Measurements from ENCODE around the gene CACNG4. TPM values are rescaled to one million over a fixed set of nuclear protein-coding genes. Genes with fewer than 3 reads are reported as not detected.

CACNG4 gene
- total RNA-seq, 4 donors from 2014 or later = 1.7 to 12.5 (median 2.9) TPM

DNA sequence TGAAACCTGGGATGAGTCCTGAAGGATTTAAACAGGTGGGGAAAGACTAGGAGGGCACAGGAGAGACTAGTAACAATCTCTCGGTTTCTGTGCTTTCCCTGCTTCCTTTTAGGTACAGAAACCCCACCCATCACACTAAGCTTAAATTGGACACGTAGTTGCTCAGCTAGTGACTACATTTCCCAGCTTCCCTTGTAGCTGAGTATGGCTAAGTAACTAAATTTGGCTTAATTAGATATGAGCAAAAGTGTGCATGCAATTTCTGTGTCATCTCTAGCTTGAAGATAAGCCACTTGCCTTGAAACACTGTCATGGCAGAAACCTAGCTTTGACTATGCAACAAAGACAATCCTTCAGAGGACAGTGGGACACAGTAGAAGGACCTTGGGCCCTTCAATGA is 116.3 kb downstream of the CACNG4 start:
- 88% methylated on average over 2 of the region's 2 CpGs for WGBS
- Histone ChIP-seq H3K9me3 (no peaks in the 10 kb centered on the region), H3K36me3 (peaks cover 8 to 42% (median 28%) of the 10 kb centered on the region in 4 donors), H3K27ac (replicated peaks in 1 of 4) (no peak overlapping the region), H3K27me3 (no peaks in the 10 kb centered on the region), H3K4me3 (no peak overlapping the region), H3K4me1 (no peaks in the 10 kb centered on the region)
- intact Hi-C loops (cut with DNase I) = no loop called here
- DNase-seq (ENCODE audit: extremely low spot score) = no peak
- TF ChIP-seq EP300 (IDR thresholded peaks at IDR 0.05) = no peak
- TF ChIP-seq POLR2A (IDR thresholded peaks at IDR 0.05; ENCODE audit: low read depth) = no peak

DNA sequence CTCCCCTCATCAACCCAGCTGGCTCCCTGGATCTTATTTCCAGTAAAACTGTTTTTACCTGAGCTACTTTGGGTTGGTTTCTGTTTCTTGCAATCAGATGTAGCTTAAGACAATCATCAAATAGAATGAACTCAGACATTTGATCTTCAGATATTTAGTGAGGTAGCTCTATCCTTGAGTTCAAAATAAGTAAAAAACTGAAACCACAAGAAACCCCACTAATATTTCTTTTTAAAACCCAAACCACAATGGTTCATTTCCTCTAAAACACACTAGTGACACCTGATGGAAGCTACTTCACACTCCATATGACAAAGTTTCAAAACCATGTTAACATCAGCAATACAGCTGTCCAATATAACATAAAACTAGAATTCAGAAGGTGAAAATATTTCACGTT is 117.6 kb downstream of the CACNG4 start:
- WGBS = 71% methylated on average over 1 of the region's 1 CpG
- Histone ChIP-seq H3K36me3 (peaks cover 8 to 45% (median 36%) of the 10 kb centered on the region in 4 donors), H3K27me3 (no peaks in the 10 kb centered on the region), H3K27ac (replicated peaks in 1 of 4) (no peak overlapping the region), H3K9me3 (no peaks in the 10 kb centered on the region), H3K4me1 (no peaks in the 10 kb centered on the region), H3K4me3 (no peak overlapping the region)
- DNase-seq (ENCODE audit: extremely low spot score) = no peak
- intact Hi-C loops (cut with DNase I) = no loop called here
- TF ChIP-seq POLR2AphosphoS5 (IDR thresholded peaks at IDR 0.05) = no peak
- TF ChIP-seq POLR2A (IDR thresholded peaks at IDR 0.05; ENCODE audit: low read depth) = no peak
- no peak for TF ChIP-seq CTCF (IDR thresholded peaks at IDR 0.05)
- no peak for TF ChIP-seq EP300 (IDR thresholded peaks at IDR 0.05)

Other genes with a start within 250 kb of the CACNG4 start
- not detected for gene CACNG5, start 129.6 kb upstream of the CACNG4 start, total RNA-seq
- not detected for gene CACNG1, start 79.8 kb downstream of the CACNG4 start, total RNA-seq

All from esophagus muscularis mucosa (tissue), 4 donors.